Measurements from ENCODE around the gene CACNB4. TPM values are rescaled to one million over a fixed set of nuclear protein-coding genes. Genes with fewer than 3 reads are reported as not detected.

The CACNB4 gene
- total and polyA plus RNA-seq, 10 of the 15 experiments (the other 5 are each of a cell fraction or from before 2014, with no cell fraction given): 2.0 to 21.6 (median 9.3) TPM

GRCh38 chr2:151882786-151883445 is 215.9 kb downstream of the CACNB4 start:
- H2AFZ ChIP-seq (ENCODE audit: control insufficient read depth, low read depth, low read length): no peak overlapping the region
- H3K27ac ChIP-seq (ENCODE audit: control insufficient read depth, insufficient read depth): no peak overlapping the region
- H3K9me3 ChIP-seq (replicated peaks; ENCODE audit: control insufficient read depth, insufficient read depth, low read length): no peaks in the 10 kb centered on the region
- BruUV-seq (replicated peaks): no TSS peak
- H3K4me2 ChIP-seq (ENCODE audit: control insufficient read depth, insufficient read depth): no peak overlapping the region
- ATAC-seq (no peak), FAIRE-seq (no peak), DNase-seq (ENCODE audit: low read depth, low spot score) (no peak)
- ChIA-PET POLR2A (no interaction called here), RAD21 (ENCODE audit: unreplicated experiment) (no interaction called here), CTCF (no interaction called here), SMC1A (ENCODE audit: uncharacterized antibody, unreplicated experiment) (interaction anchor here (1.0 kb wide), 1 partner anchor 20 kb away, joined by 4 read pairs; no protein-coding TSS in a partner anchor)
- no peaks in the 10 kb centered on the region for H3K79me2 ChIP-seq (ENCODE audit: control insufficient read depth, insufficient read depth, low read length)
- no peaks in the 10 kb centered on the region for H3K4me1 ChIP-seq (ENCODE audit: control insufficient read depth, insufficient read depth, low read length)
- H3K9ac ChIP-seq (ENCODE audit: control insufficient read depth, insufficient read depth, low read length): no peak overlapping the region
- TF ChIP-seq HDAC2 (IDR thresholded peaks at IDR 0.05) (no peak), TCF7 (IDR thresholded peaks at IDR 0.05; ENCODE audit: borderline replicate concordance) (no peak), ATF3 (IDR thresholded peaks at IDR 0.05; ENCODE audit: borderline replicate concordance, extremely low read depth, low read depth, low read length) (no peak), RFX5 (IDR thresholded peaks at IDR 0.05; ENCODE audit: low read depth, low read length) (no peak), IKZF2 (IDR thresholded peaks at IDR 0.05) (no peak), CEBPB (IDR thresholded peaks at IDR 0.05; ENCODE audit: borderline replicate concordance in 1 of 2, low read depth in 2 of 2, low read length in 2 of 2) (no peak), IKZF1 (conservative IDR thresholded peaks at IDR 0.05) (no peak), TCF3 (IDR thresholded peaks at IDR 0.05; ENCODE audit: borderline replicate concordance, insufficient read depth, low read depth, low read length) (no peak), TBL1XR1 (IDR thresholded peaks at IDR 0.05; ENCODE audit: low read depth, low read length) (no peak), JUNB (IDR thresholded peaks at IDR 0.05) (no peak), EZH2 (IDR thresholded peaks at IDR 0.05; ENCODE audit: borderline replicate concordance, control insufficient read depth, low read depth, low read length) (no peak), WRNIP1 (IDR thresholded peaks at IDR 0.05; ENCODE audit: borderline replicate concordance, low read depth, low read length) (no peak), ATF7 (IDR thresholded peaks at IDR 0.05; ENCODE audit: low read depth) (no peak), SKIL (IDR thresholded peaks at IDR 0.05; ENCODE audit: low read depth, poor library complexity, severe bottlenecking) (no peak), BCL3 (IDR thresholded peaks at IDR 0.05; ENCODE audit: borderline replicate concordance, insufficient read depth, low read depth, low read length, poor library complexity, severe bottlenecking) (no peak), HDAC6 (IDR thresholded peaks at IDR 0.05; ENCODE audit: unreplicated experiment) (no peak), CREM (IDR thresholded peaks at IDR 0.05; ENCODE audit: low read depth) (no peak), SREBF1 (IDR thresholded peaks at IDR 0.05; ENCODE audit: low read length) (no peak)
- 75% methylated on average over 10 of the region's 10 CpGs for WGBS (ENCODE audit: insufficient coverage, insufficient replicate concordance, low lambda C conversion rate, missing lambda C conversion rate)
- intact Hi-C loops (cut with micrococcal nuclease; ENCODE audit: unreplicated experiment) (no loop called here), in situ Hi-C loops (cut with MboI) (no loop called here)
- no peaks in the 10 kb centered on the region for H4K20me1 ChIP-seq (ENCODE audit: control insufficient read depth, insufficient read depth)
- H3K27me3 ChIP-seq (replicated peaks in 1 of 2; ENCODE audit: control insufficient read depth in 2 of 2, insufficient read depth in 2 of 2, low read length in 1 of 2): 0 out of 4 replicates have a peak, but pooled peaks cover 0 to 2% of the 10 kb centered on the region in 2 experiments
- no peaks in the 10 kb centered on the region for H3K36me3 ChIP-seq (ENCODE audit: control insufficient read depth in 2 of 2, insufficient read depth in 2 of 2, low read length in 1 of 2)
- H3K4me3 ChIP-seq: no peak overlapping the region
